GM23248 (cell line): ENCODE data around the gene TRIM38. TPM values are rescaled to one million over a fixed set of nuclear protein-coding genes. Genes with fewer than 3 reads are reported as not detected.
A peak's percentile ranks its signal among the peaks of the same experiment; 100 is the strongest.

ENCODE experiments used
- DNase-seq: peaks from one replicate; pipeline ENCODE4 v3.0.0-alpha.2; 2015
- H2AFZ ChIP-seq: fragments of 200-600 bp; sonication (generic); 2 replicates; pipeline ENCODE4 v1.6.1; 2016; ENCODE audit warnings: antibody characterized with exemption
- H3F3A ChIP-seq: fragments of 200-600 bp; sonication (generic); 2 replicates; pipeline ENCODE4 v1.6.1; 2016; ENCODE audit warnings: mild to moderate bottlenecking, antibody characterized with exemption, mixed run types; ENCODE audit not compliant: insufficient read depth
- H3K27ac ChIP-seq: fragments of 200-600 bp; sonication (generic); 2 replicates; pipeline ENCODE4 v1.5.1; 2016; ENCODE audit warnings: mild to moderate bottlenecking
- H3K27me3 ChIP-seq: fragments of 200-600 bp; sonication (generic); replicated peaks from 2 replicates; pipeline ENCODE4 v1.6.1; 2016; ENCODE audit warnings: mild to moderate bottlenecking; ENCODE audit not compliant: insufficient read depth
- H3K36me3 ChIP-seq: fragments of 200-600 bp; sonication (generic); 2 replicates; pipeline ENCODE4 v1.6.1; 2016; ENCODE audit warnings: low read depth, mild to moderate bottlenecking
- H3K4me1 ChIP-seq: fragments of 200-600 bp; sonication (generic); 2 replicates; pipeline ENCODE4 v1.6.1; 2016; ENCODE audit warnings: mild to moderate bottlenecking; ENCODE audit not compliant: insufficient read depth
- H3K4me2 ChIP-seq: fragments of 200-600 bp; sonication (generic); one replicate; pipeline ENCODE4 v1.6.1; 2016; ENCODE audit warnings: mild to moderate bottlenecking; ENCODE audit not compliant: unreplicated experiment
- H3K4me3 ChIP-seq: fragments of 200-600 bp; sonication (generic); 2 replicates; pipeline ENCODE4 v1.5.1; 2016; ENCODE audit warnings: mild to moderate bottlenecking
- H3K79me2 ChIP-seq: fragments of 200-600 bp; sonication (generic); 2 replicates; pipeline ENCODE4 v1.6.1; 2016; ENCODE audit warnings: mild to moderate bottlenecking; ENCODE audit not compliant: insufficient read depth
- H3K9ac ChIP-seq: fragments of 200-600 bp; sonication (generic); 2 replicates; pipeline ENCODE4 v1.6.1; 2016; ENCODE audit warnings: mild to moderate bottlenecking
- H3K9me2 ChIP-seq: fragments of 200-600 bp; sonication (generic); 2 replicates; pipeline ENCODE4 v1.6.1; 2016; ENCODE audit warnings: mixed run types, mild to moderate bottlenecking, moderate library complexity; ENCODE audit not compliant: insufficient read depth
- H3K9me3 ChIP-seq: fragments of 200-600 bp; sonication (generic); one replicate; pipeline ENCODE4 v1.6.1; 2017; ENCODE audit warnings: low read depth
- H4K20me1 ChIP-seq: fragments of 200-600 bp; sonication (generic); 2 replicates; pipeline ENCODE4 v1.6.0; 2016; ENCODE audit not compliant: insufficient read depth
- EZH2 ChIP-seq: fragments of 200-600 bp; sonication (generic); IDR thresholded peaks from 2 replicates; pipeline ENCODE4 v1.6.1; 2018; ENCODE audit warnings: antibody characterized with exemption, mild to moderate bottlenecking; ENCODE audit not compliant: insufficient read depth, poor library complexity, severe bottlenecking
- EZH2phosphoT487 ChIP-seq: fragments of 200-600 bp; sonication (generic); IDR thresholded peaks from 2 replicates; pipeline ENCODE4 v1.6.1; 2018; ENCODE audit warnings: antibody characterized with exemption, moderate library complexity, mild to moderate bottlenecking, low read depth; ENCODE audit not compliant: insufficient read depth
- WGBS, 2 experiments: methylation state at CpG; one replicate each; pipeline ENCODE4 v1.1.6; 2015 to 2017; ENCODE audit warnings: low lambda C conversion rate in 2 of 2, low coverage in 1 of 2; ENCODE audit errors: missing lambda C conversion rate in 2 of 2; 5-methylcytosine and 5-hydroxymethylcytosine counted together
- in situ Hi-C: fragments of 300-500 bp; cut with MboI; formaldehyde crosslinking; loops from 2 replicates; pipeline ENCODE4 v1.15.0; 2020
- polyA plus RNA-seq: library from polyadenylated mRNA; unstranded; fragments of >200 nt; fragmentation: Nextera tagmentation; extraction: Ambion mirVana; gene quantifications from 2 replicates; pipeline ENCODE4 v1.2.1, GENCODE V29; 2016
- total RNA-seq: library from RNA; depleted of rRNA; stranded (reverse); fragments of >200 nt; shearing (Covaris generic); gene quantifications from 2 replicates; pipeline ENCODE4 v1.2.3, GENCODE V29; 2014

Gene TRIM38
- total and polyA plus RNA-seq, 2 experiments from 2014 or later = 7.3 to 7.6 TPM

- in situ Hi-C loops = no loop called here
- no peak for DNase-seq
- Histone ChIP-seq H4K20me1 (no peaks in the 10 kb centered on the region), H3K9me2 (no peaks in the 10 kb centered on the region), H3K4me3 (peak overlapping the region; percentile 75), H3K9ac (peak overlapping the region; percentile 89), H3K27me3 (no peaks in the 10 kb centered on the region), H3K79me2 (no peaks in the 10 kb centered on the region), H3K4me1 (peaks cover 23% of the 10 kb centered on the region; the same call in 1 of the 2 replicates), H3K4me2 (peak overlapping the region; percentile 93), H3K9me3 (no peaks in the 10 kb centered on the region), H3K27ac (peak overlapping the region; percentile 97), H3F3A (peaks cover 23% of the 10 kb centered on the region), H2AFZ (peak overlapping the region; percentile 88), H3K36me3 (no peaks in the 10 kb centered on the region)
- TF ChIP-seq EZH2phosphoT487 = no peak
- no peak for TF ChIP-seq EZH2
- WGBS, 2 experiments = 1 to 5% methylated on average over 5 of the region's 5 CpGs
These were observed 57.3 kb downstream of the TRIM38 start for GRCh38 chr6:26019967-26020328.

DNA sequence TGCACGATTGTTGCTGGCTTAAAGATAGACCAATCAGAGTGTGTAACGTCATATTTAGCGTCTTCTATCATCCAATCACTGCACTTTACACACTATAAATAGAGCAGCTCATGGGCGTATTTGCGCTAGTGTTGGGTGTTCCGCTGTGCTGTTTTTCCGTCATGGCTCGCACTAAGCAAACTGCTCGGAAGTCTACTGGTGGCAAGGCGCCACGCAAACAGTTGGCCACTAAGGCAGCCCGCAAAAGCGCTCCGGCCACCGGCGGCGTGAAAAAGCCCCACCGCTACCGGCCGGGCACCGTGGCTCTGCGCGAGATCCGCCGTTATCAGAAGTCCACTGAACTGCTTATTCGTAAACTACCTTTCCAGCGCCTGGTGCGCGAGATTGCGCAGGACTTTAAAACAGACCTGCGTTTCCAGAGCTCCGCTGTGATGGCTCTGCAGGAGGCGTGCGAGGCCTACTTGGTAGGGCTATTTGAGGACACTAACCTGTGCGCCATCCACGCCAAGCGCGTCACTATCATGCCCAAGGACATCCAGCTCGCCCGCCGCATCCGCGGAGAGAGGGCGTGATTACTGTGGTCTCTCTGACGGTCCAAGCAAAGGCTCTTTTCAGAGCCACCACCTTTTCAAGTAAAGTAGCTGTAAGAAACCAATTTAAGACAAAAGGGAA lies 57.9 kb downstream of the TRIM38 start:
- TF ChIP-seq EZH2phosphoT487 (no peak), EZH2 (no peak)
- H3K79me2 ChIP-seq = no peaks in the 10 kb centered on the region
- 2 to 3% methylated on average over 45 of the region's 45 CpGs for WGBS, 2 experiments
- H3K27ac ChIP-seq = peak overlapping the region; percentile 97
- peaks cover 27% of the 10 kb centered on the region; the same call in 1 of the 2 replicates for H3K4me1 ChIP-seq
- H3K9ac ChIP-seq = peak overlapping the region; percentile 89
- DNase-seq = peak; percentile 92
- H2AFZ ChIP-seq = peak overlapping the region; percentile 88
- in situ Hi-C loops = no loop called here
- peak overlapping the region; percentile 93 for H3K4me2 ChIP-seq
- no peaks in the 10 kb centered on the region for H4K20me1 ChIP-seq
- peak overlapping the region; percentile 75 for H3K4me3 ChIP-seq
- no peaks in the 10 kb centered on the region for H3K9me3 ChIP-seq
- H3F3A ChIP-seq = peaks cover 28% of the 10 kb centered on the region
- H3K27me3 ChIP-seq = no peaks in the 10 kb centered on the region
- H3K36me3 ChIP-seq = no peaks in the 10 kb centered on the region
- no peaks in the 10 kb centered on the region for H3K9me2 ChIP-seq

DNA sequence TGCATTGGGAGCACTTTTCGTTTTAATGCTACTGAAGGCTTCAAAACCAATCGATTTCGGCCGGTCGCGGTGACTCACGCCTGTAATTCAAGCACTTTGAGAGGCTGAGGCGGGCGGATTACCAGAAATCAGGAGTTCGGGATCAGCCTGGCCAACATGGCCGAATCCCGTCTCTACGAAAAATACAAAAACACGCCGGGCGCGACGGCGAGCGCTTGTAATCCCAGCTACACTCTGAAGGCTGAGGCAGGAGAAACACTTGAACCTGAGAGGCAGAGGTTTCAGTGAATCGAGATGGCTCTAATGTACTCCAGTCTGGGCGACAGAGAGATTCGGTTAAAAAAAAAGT lies 58.4 kb downstream of the TRIM38 start:
- WGBS, 2 experiments = 0 to 2% methylated on average over 22 to 23 of the region's 23 CpGs
- H3K36me3 ChIP-seq = no peaks in the 10 kb centered on the region
- peaks cover 32% of the 10 kb centered on the region for H3K4me1 ChIP-seq
- DNase-seq = peak; percentile 81
- H3K4me2 ChIP-seq = peak overlapping the region; percentile 93
- H3K9me2 ChIP-seq = no peaks in the 10 kb centered on the region
- H4K20me1 ChIP-seq = no peaks in the 10 kb centered on the region
- H3K9ac ChIP-seq = peak overlapping the region; percentile 89
- H3K4me3 ChIP-seq = peak overlapping the region; percentile 75
- TF ChIP-seq EZH2phosphoT487 (no peak), EZH2 (no peak)
- in situ Hi-C loops = no loop called here
- peaks cover 33% of the 10 kb centered on the region for H3F3A ChIP-seq
- no peaks in the 10 kb centered on the region for H3K79me2 ChIP-seq
- peak overlapping the region; percentile 97 for H3K27ac ChIP-seq
- peak overlapping the region; percentile 88 for H2AFZ ChIP-seq
- no peaks in the 10 kb centered on the region for H3K27me3 ChIP-seq
- H3K9me3 ChIP-seq = no peaks in the 10 kb centered on the region

DNA sequence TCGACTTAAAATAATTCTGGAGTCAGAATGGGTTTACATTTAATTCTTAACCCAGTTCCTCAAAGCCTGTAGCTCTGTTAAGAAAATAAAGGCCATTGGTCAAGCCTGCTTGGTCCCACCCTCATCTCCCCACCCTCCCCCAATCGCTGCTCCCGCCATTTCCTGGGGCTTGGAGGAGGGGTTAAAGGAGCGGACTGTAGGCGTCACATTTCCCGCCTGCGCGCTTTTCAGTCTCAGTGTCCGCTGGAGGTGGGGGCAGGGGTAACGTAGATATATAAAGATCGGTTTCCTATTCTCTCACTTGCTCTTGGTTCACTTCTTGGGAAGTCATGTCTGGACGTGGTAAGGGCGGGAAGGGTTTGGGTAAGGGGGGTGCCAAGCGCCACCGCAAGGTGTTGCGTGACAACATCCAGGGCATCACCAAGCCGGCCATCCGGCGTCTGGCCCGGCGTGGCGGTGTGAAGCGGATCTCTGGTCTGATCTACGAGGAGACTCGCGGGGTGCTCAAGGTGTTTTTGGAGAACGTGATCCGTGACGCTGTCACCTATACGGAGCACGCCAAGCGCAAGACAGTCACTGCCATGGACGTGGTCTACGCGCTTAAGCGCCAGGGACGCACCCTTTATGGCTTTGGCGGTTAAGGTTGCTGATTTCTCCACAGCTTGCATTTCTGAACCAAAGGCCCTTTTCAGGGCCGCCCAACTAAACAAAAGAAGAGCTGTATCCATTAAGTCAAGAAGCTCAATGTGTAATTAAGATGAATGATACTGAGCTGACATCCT lies 58.9 kb downstream of the TRIM38 start:
- Histone ChIP-seq H3K36me3 (no peaks in the 10 kb centered on the region), H3K4me2 (peak overlapping the region; percentile 93), H3K27ac (peak overlapping the region; percentile 97), H3F3A (peaks cover 37% of the 10 kb centered on the region), H3K4me1 (peaks cover 29% of the 10 kb centered on the region), H2AFZ (peak overlapping the region; percentile 88), H3K9ac (peak overlapping the region; percentile 89), H4K20me1 (no peaks in the 10 kb centered on the region), H3K9me2 (no peaks in the 10 kb centered on the region), H3K27me3 (no peaks in the 10 kb centered on the region), H3K9me3 (no peaks in the 10 kb centered on the region), H3K79me2 (no peaks in the 10 kb centered on the region), H3K4me3 (peak overlapping the region; percentile 75)
- DNase-seq = peak; percentile 94
- in situ Hi-C loops = no loop called here
- no peak for TF ChIP-seq EZH2phosphoT487
- no peak for TF ChIP-seq EZH2
- WGBS, 2 experiments = 1 to 2% methylated on average over 39 of the region's 39 CpGs
